IPS-15b (cell line): Measurements from ENCODE around the gene HOXD9.

ENCODE experiments used
- H3K27me3 ChIP-seq: one replicate; pipeline ENCODE4 v1.6.1; 2013; ENCODE audit warnings: low read length; ENCODE audit not compliant: control insufficient read depth, insufficient read depth
- H3K36me3 ChIP-seq: one replicate; pipeline ENCODE4 v1.6.1; 2013; ENCODE audit warnings: low read length; ENCODE audit not compliant: control insufficient read depth, insufficient read depth
- H3K4me1 ChIP-seq: one replicate; pipeline ENCODE4 v1.6.1; 2013; ENCODE audit warnings: mild to moderate bottlenecking, low read length; ENCODE audit not compliant: control insufficient read depth, insufficient read depth
- H3K4me3 ChIP-seq: one replicate; pipeline ENCODE4 v1.5.1; 2013; ENCODE audit warnings: low read depth, low read length
- H3K9ac ChIP-seq: one replicate; pipeline ENCODE4 v1.6.1; 2013; ENCODE audit warnings: low read depth, mild to moderate bottlenecking, low read length
- H3K9me3 ChIP-seq: one replicate; pipeline ENCODE4 v1.6.1; 2013; ENCODE audit warnings: mild to moderate bottlenecking, low read length; ENCODE audit not compliant: control insufficient read depth, insufficient read depth

The HOXD9 gene

DNA sequence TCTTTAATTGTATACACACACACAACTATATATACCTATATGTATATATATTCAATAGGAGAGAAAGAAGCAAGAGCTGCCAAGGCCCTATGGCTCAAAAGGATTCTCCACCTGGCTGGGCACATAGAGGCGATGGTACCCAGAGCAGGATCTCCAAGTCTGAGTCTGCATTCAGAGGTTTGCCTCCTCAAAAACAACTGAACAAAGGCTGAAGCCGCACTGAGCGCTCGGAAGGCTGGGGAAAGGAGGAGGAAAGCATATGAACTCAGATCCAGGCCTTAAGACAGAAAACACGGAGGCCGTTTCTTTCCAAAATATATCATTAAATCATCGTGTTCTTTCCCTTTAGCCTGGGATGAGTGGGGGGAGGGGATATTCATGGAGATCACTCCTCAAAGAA lies 19.3 kb upstream of the HOXD9 start:
- Histone ChIP-seq H3K9me3 (no peaks in the 10 kb centered on the region), H3K27me3 (peaks cover 95% of the 10 kb centered on the region), H3K9ac (no peak overlapping the region), H3K4me3 (no peak overlapping the region), H3K4me1 (no peaks in the 10 kb centered on the region), H3K36me3 (no peaks in the 10 kb centered on the region)

DNA sequence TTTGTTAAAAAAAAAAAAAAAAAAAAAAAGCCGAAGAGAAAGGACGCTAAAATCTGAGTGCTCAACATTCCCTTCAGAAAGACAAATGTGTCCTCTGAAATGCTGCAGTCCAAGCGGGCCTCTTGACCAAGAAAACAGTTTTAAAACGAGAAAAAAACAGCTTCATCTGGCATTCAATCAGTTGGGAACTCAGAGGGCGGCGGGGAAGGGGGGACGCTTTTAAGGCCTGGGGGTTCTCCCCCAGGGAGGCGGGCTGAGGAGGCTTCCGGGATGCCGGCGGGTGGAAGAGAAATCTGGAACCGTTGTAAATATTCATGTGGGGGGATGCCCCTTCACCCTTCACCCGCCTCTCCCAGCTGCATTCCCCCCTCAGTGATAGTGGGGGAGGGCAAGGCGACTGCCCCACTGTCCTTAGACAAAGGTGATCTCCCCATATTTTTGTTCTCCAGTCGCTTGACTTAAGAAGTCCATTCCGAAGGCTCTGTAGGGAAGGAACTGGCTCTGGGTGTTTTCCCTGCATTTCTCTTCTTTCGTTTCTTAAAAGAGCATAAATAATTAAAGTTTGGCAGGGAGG lies 18.7 kb upstream of the HOXD9 start:
- H3K4me3 ChIP-seq, result peak overlapping the region; percentile 30
- no peak overlapping the region for H3K9ac ChIP-seq
- peaks cover 94% of the 10 kb centered on the region for H3K27me3 ChIP-seq
- H3K9me3 ChIP-seq, result no peaks in the 10 kb centered on the region
- H3K4me1 ChIP-seq, result no peaks in the 10 kb centered on the region
- H3K36me3 ChIP-seq, result no peaks in the 10 kb centered on the region

DNA sequence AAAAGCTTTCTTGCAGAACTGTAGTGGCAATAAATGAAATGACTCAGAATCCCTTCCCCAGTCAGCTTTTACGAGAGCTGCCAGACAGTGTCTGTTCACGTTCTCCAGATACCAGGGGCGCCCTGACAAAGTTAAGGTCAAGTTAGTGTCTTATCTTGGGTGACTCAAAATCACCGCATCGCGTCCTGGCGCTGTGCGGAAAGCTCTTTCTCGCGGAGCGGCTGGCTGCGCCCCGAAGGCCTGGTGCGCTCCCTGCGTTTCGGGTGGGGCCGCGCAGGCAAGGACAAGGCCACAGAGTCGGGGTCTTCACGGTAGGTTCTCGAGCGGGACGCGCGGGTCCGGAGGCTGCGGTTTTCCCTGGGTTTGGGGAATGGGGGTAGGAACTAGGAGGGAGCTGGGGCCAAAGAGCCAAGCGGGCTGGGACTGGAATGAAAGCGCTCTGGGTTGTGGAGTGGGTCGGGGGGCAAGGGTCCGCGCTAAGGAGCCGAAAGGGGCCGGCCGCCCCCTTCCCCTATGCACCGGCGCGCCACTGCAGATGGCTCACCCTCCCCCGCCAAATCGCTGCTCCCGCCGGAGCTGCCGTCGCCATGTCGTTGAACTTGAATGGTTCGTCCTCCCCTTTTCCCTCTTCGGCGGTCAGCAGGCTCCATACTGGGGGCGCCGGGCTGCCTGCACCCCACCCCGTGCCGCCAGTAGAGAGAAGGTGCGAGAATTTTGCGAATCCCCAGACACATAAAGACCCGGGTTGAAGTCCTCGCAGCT lies 18.0 kb upstream of the HOXD9 start:
- H3K27me3 ChIP-seq, result peaks cover 94% of the 10 kb centered on the region
- peak overlapping the region; percentile 30 for H3K4me3 ChIP-seq

DNA sequence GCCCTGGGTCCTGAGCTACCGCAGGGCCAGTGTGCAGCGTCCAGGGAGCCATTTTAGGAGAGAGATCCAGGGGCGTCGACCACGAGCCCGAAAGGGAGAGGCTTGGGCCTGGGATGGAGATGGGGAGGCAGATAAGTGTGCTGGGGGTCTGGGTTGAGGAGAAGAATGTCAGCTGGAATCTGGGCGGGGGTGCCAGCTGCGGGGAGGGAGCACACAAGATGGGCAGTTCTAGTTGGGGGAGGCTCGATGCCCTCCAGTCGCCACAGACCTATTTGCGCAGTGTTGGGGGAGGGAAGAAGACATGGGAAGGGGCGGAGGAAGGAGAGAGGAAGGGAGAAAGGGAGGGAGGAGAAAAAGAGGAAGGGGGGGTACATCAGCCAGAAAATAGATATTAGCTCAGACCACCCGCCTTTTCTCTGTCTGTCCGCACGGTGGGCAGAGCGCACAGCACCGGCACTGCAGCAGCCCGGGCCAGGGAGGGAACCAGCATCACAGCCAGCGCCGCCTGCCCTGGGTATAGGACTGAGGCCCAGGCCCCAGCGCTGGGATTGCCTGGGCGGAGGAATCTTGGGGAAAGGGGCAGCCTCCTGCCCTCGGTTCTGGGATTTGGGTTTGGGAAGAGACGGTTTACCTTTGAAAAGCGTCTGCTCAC lies 17.3 kb upstream of the HOXD9 start:
- Histone ChIP-seq H3K4me1 (no peaks in the 10 kb centered on the region), H3K4me3 (peak overlapping the region; percentile 30), H3K36me3 (no peaks in the 10 kb centered on the region), H3K9ac (no peak overlapping the region), H3K9me3 (no peaks in the 10 kb centered on the region), H3K27me3 (peaks cover 94% of the 10 kb centered on the region)

More for the DNA sequence above, 18.0 kb upstream of the HOXD9 start:
- Histone ChIP-seq H3K36me3 (no peaks in the 10 kb centered on the region), H3K4me1 (no peaks in the 10 kb centered on the region), H3K9ac (no peak overlapping the region), H3K9me3 (no peaks in the 10 kb centered on the region)

DNA sequence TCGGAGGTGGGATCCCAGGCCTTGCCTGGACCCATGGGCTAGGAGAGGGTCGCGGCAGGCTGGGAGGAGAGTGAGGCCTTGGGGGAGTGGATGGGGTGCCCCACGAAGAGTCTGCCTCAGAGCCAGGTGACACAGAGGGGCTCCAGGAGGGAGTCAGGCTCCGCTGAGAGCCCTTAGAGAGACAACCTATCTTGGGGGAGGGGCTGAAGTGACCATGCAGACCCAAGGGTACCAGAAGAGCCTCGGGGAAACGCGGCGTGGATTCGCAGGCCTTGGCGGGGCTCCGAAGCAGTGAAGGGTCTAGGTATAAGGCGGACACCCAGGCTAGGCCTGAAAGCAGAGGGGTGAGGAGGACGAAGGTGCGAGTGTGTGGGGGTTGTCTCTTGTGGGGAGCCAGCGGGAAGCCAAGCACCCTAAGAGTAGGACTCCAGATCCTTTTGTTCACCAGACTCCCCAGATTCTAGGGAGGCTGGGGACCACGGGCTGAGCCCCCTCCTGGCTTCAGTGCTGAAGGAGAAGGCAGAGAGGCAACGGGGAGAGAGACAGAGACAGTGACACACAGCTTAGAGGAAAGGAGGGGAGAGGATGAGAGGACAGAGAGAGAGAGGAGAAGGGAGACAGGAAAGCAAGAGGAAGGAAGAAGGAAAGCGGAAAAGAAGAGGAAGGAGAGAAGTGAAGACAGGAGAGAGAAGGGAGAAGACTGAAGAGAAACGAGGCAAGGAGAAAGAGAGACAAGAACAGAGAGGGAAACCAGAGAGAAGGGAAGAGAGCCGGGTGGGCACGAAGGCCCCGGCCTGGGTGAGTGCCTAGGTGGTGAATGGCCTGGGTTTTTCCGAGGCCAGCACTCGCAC lies 16.6 kb upstream of the HOXD9 start:
- H3K9ac ChIP-seq, result no peak overlapping the region
- no peaks in the 10 kb centered on the region for H3K4me1 ChIP-seq
- no peaks in the 10 kb centered on the region for H3K36me3 ChIP-seq
- no peaks in the 10 kb centered on the region for H3K9me3 ChIP-seq
- peaks cover 94% of the 10 kb centered on the region for H3K27me3 ChIP-seq
- peak overlapping the region; percentile 30 for H3K4me3 ChIP-seq

DNA sequence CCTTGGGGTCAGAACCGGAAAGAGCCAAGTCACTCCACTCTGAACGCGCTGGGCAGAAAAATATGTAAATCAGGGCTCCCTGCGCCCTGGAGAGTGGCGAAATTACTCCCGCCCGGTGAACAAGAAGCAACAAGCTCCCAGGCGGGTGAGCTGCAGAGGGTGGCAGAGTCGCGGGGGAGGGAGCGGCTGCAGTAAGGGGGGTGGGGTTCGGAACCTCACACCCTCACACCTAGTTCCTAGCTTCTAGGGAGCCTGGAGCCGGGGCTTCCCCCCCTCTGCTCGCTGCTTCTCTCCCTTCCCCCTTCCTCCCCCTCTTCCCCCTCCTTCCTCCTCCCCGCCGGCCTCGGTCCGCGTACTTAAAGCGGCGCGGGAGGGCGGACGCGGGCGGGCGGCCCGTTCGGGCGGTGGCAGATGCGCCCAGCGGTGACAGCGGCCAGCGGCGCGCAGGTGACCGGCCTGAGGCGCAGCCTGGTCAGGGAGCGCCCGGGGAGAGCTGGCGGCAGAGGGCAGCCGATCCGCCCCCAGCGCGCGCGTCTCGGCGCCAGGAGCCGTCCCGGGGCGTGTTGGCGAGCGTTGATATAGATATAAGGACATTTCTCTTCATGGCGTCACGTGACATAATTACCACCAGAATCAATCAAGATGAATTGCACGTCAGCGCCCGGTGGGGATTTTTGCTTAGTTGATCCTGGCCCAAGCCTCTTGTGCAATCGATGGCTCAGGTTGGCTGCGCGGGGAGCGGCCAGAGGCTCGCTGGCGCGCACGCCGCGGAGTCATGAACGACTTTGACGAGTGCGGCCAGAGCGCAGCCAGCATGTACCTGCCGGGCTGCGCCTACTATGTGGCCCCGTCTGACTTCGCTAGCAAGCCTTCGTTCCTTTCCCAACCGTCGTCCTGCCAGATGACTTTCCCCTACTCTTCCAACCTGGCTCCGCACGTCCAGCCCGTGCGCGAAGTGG lies 15.7 kb upstream of the HOXD9 start, which contains the start of gene HOXD11:
TSS of gene HOXD11 (plus strand) at position 700 of the 959 bp plus-strand sequence. CDS start at position 776, 76 bp downstream.
- peaks cover 94% of the 10 kb centered on the region for H3K27me3 ChIP-seq
- H3K4me3 ChIP-seq, result peak within 1 kb of the TSS; percentile 30
- peaks cover 2% of the 10 kb centered on the region for H3K4me1 ChIP-seq
- no peaks in the 10 kb centered on the region for H3K36me3 ChIP-seq
- H3K9me3 ChIP-seq, result no peaks in the 10 kb centered on the region
- no peak within 1 kb of the TSS for H3K9ac ChIP-seq

DNA sequence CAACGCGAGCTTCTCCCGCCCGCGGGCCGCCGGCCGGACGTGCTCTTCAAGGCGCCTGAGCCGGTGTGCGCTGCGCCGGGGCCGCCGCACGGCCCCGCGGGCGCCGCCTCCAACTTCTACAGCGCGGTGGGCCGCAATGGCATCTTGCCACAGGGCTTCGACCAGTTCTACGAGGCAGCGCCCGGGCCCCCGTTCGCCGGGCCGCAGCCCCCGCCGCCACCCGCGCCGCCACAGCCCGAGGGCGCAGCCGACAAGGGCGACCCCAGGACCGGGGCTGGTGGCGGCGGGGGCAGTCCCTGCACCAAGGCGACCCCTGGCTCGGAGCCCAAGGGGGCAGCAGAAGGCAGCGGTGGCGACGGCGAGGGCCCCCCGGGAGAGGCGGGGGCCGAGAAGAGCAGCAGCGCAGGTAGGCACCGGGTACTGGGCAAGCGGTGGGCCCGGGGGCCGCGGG lies 14.8 kb upstream of the HOXD9 start:
- H3K4me1 ChIP-seq, result peaks cover 2% of the 10 kb centered on the region
- no peak overlapping the region for H3K9ac ChIP-seq
- peaks cover 94% of the 10 kb centered on the region for H3K27me3 ChIP-seq
- no peaks in the 10 kb centered on the region for H3K36me3 ChIP-seq
- no peak overlapping the region for H3K4me3 ChIP-seq
- H3K9me3 ChIP-seq, result no peaks in the 10 kb centered on the region

DNA sequence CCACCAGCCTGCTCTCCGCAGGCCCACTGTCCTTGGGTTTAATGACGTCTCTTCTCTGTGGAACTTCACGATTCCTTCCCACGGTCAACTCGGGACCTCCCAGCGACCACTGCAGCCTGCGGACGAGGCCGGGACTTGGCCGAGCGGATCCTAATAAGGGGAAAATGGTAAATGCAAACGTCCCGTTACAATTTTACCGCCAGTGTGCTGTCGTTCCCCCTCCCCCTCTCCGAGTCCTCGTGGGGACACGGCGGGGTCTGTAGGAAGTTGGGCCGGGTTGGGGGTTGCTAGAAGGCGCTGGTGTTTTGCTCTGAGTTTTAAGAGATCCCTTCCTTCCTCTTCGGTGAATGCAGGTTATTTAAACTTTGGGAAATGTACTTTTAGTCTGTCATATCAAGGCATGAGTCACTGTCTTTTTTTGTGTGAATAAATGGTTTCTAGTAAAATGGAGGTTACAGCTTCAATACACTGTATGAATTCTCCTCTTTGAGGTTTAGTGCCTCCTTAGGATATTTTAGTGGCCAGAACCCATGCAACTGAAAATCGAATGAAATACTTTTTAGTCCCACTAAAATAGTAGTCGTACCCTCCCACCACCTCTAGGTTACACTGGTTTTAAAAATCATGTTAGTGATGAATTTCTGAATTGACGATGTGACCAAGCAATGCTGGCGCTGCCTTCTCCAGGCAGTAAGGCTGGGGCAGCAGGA lies 13.2 kb upstream of the HOXD9 start:
- Histone ChIP-seq H3K36me3 (no peaks in the 10 kb centered on the region), H3K4me1 (peaks cover 2% of the 10 kb centered on the region), H3K9me3 (no peaks in the 10 kb centered on the region), H3K4me3 (no peak overlapping the region), H3K9ac (no peak overlapping the region), H3K27me3 (peaks cover 94% of the 10 kb centered on the region)

DNA sequence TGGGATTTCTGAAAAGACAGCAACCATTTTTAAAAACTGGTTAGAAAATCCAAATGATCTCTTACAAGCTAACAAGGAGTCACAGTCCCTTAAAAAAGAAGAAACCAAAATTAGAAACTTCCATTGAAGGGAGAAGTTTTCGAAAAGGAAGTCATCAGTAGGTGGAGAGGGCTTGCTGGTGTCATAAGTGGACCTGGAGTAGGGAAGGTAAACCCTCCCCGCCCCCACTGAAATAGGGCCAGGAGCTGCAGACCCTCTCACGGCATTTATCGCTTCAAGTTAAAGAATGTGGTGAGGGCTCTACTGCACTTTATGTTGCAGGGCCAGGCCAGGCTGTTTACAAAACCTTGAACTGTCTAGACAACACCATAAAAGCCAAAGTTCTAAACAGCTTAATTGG lies 12.6 kb upstream of the HOXD9 start:
- Histone ChIP-seq H3K4me3 (peak overlapping the region; percentile 5), H3K36me3 (no peaks in the 10 kb centered on the region), H3K9ac (no peak overlapping the region), H3K27me3 (peaks cover 94% of the 10 kb centered on the region), H3K4me1 (peaks cover 2% of the 10 kb centered on the region), H3K9me3 (no peaks in the 10 kb centered on the region)
